NB4 (cell line): ENCODE measurements around the gene F9.

Experiments
- DNase-seq: peaks from one replicate; pipeline ENCODE4 v3.0.0; 2010; ENCODE audit warnings: low read depth
- H3K4me3 ChIP-seq: one replicate; pipeline ENCODE4 v1.5.1; 2011; ENCODE audit warnings: mild to moderate bottlenecking, low read depth, low read length, moderate library complexity
- CTCF ChIP-seq: IDR thresholded peaks from one replicate; pipeline ENCODE4 v1.5.1; 2012; ENCODE audit warnings: low read depth, low read length
- MAX ChIP-seq: IDR thresholded peaks from 2 replicates; pipeline ENCODE4 v1.6.1; 2011; ENCODE audit warnings: low read depth, low read length
- MYC ChIP-seq: IDR thresholded peaks from 2 replicates; pipeline ENCODE4 v1.6.1; 2011; ENCODE audit warnings: low read depth, low read length
- POLR2A ChIP-seq: IDR thresholded peaks from 2 replicates; pipeline ENCODE4 v1.6.1; 2011; ENCODE audit warnings: mild to moderate bottlenecking; ENCODE audit not compliant: insufficient read length; ENCODE audit errors: extremely low read depth

The F9 gene

GRCh38 chrX:139560221-139560620, 29.7 kb downstream of the F9 start:
- TF ChIP-seq MYC (no peak), MAX (no peak), POLR2A (no peak), CTCF (no peak)
- no peak overlapping the region for H3K4me3 ChIP-seq
- no peak for DNase-seq

GRCh38 chrX:139563251-139563650, 32.7 kb downstream of the F9 start:
- TF ChIP-seq MYC (no peak), CTCF (no peak), MAX (no peak), POLR2A (no peak)
- H3K4me3 ChIP-seq: no peak overlapping the region
- DNase-seq: no peak

- no peak for DNase-seq
- H3K4me3 ChIP-seq: no peak overlapping the region
- TF ChIP-seq MAX: no peak
- TF ChIP-seq MYC: no peak
- no peak for TF ChIP-seq POLR2A
- no peak for TF ChIP-seq CTCF
Observed at GRCh38 chrX:139566981-139567380, 36.4 kb downstream of the F9 start.

- no peak for DNase-seq
- H3K4me3 ChIP-seq: no peak overlapping the region
- TF ChIP-seq POLR2A: no peak
- TF ChIP-seq CTCF: no peak
- TF ChIP-seq MAX: no peak
- no peak for TF ChIP-seq MYC
Observed at GRCh38 chrX:139581068-139581467, 50.5 kb downstream of the F9 start.

- no peak overlapping the region for H3K4me3 ChIP-seq
- no peak for TF ChIP-seq MAX
- no peak for TF ChIP-seq CTCF
- no peak for TF ChIP-seq POLR2A
- TF ChIP-seq MYC: no peak
- no peak for DNase-seq
Observed at GRCh38 chrX:139585613-139586012, 55.1 kb downstream of the F9 start.

- TF ChIP-seq POLR2A: no peak
- TF ChIP-seq MAX: no peak
- no peak for TF ChIP-seq CTCF
- no peak for TF ChIP-seq MYC
- DNase-seq: no peak
- no peak overlapping the region for H3K4me3 ChIP-seq
Observed at GRCh38 chrX:139596068-139596467, 65.5 kb downstream of the F9 start.
